Stomach smooth muscle (tissue), 2 donors: ENCODE measurements around the gene DUSP9.

Experiments used
- H3K27ac ChIP-seq: one replicate; pipeline ENCODE4 v1.7.0; 2013; ENCODE audit warnings: mild to moderate bottlenecking, low read length, inconsistent platforms
- H3K27me3 ChIP-seq, 2 donors: one replicate each; pipeline ENCODE4 v1.7.0; 2013; ENCODE audit warnings: low read length in 2 of 2; ENCODE audit not compliant: insufficient read depth in 2 of 2, control insufficient read depth in 1 of 2
- H3K36me3 ChIP-seq, 2 donors: one replicate each; pipeline ENCODE4 v1.7.0; 2013; ENCODE audit warnings: low read length in 2 of 2; ENCODE audit not compliant: control insufficient read depth in 2 of 2, insufficient read depth in 2 of 2
- H3K4me1 ChIP-seq: one replicate; pipeline ENCODE4 v1.7.0; 2013; ENCODE audit warnings: low read length; ENCODE audit not compliant: control insufficient read depth, insufficient read depth
- H3K4me3 ChIP-seq, 2 donors: one replicate each; pipeline ENCODE4 v1.7.0; 2013; ENCODE audit warnings: low read length in 2 of 2
- H3K9ac ChIP-seq, 2 donors: one replicate each; pipeline ENCODE4 v1.7.0; 2013; ENCODE audit warnings: low read length in 2 of 2, mild to moderate bottlenecking in 1 of 2
- H3K9me3 ChIP-seq, 2 donors: one replicate each; pipeline ENCODE4 v1.7.0; 2013; ENCODE audit warnings: low read length in 2 of 2; ENCODE audit not compliant: control insufficient read depth in 2 of 2
- donor health status: healthy.
- donor health status: Pancreatic carcinoma.

The DUSP9 gene

DNA sequence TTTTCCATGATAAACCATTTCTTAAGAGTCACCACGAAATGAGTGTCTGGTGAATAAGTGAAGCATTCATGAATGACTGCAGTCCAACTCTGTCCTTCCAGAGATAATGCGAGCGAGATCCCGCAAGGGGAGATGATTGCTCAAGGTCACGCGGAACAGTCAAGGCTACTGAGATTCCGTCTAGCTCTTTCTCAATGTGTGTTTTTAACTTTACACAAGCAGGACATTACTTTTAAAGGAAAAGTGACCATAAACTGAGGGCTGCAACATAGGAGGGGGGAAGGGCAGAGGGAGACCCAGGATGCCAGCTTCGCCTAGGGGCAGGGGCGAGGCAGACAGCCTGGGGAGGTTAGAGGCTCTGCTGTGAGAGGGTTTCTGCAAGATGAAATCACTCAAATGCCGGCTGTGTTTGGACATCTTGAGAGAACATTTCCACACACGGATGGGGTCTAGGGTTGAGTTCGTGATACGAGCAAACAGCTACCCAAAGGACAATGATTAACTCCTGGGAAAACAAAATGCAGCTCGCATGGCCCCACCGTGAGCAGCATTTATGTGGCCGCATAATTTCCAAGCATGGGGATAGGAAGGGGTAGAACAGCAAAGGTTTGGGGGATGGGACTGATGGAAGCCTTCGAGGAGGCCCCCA is 24.2 kb upstream of the DUSP9 start:
- H3K9me3 ChIP-seq: no peaks in the 10 kb centered on the region
- no peak overlapping the region for H3K27ac ChIP-seq
- H3K4me3 ChIP-seq: no peak overlapping the region
- no peaks in the 10 kb centered on the region for H3K36me3 ChIP-seq
- H3K27me3 ChIP-seq: peaks cover 0 to 21% of the 10 kb centered on the region in 2 donors
- no peak overlapping the region for H3K9ac ChIP-seq
- no peaks in the 10 kb centered on the region for H3K4me1 ChIP-seq

DNA sequence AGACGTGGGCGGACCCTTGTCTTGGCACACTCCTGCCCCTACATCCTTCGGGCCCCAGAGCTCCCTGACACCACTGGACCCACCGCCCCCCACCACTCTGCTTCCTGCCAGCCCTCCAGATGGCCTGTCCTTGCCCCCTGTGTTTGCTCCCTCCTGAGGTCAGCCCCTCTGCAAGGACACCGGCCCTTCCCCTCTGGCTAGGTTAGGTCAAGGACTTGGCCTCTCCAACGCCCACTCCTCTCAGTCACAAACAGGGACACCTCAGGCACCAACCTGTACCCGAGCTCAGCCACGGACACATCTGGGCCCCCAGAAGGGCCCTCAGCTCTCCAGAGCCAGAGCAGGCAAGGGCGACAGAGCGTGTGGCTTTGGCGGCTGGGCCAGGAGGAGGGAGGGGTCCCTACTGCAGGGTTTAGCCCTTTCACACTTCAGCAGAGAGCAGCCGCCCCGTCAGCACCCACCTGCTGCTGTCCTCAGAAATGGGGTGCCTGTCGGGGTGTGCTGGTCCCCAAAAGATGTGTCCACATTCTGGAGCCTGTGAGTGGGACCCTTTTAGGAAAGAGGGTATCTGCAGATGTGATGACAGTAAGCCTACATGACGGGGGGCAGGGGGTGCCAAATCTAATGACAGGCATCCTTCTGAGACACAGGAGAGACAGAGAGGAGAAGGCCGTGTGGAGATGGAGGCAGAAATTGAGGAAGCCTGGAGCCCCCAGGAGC is 23.5 kb upstream of the DUSP9 start:
- Histone ChIP-seq H3K36me3 (no peaks in the 10 kb centered on the region), H3K27ac (no peak overlapping the region), H3K27me3 (peaks cover 0 to 24% of the 10 kb centered on the region in 2 donors), H3K4me3 (no peak overlapping the region), H3K9me3 (no peaks in the 10 kb centered on the region), H3K9ac (no peak overlapping the region), H3K4me1 (no peaks in the 10 kb centered on the region)

DNA sequence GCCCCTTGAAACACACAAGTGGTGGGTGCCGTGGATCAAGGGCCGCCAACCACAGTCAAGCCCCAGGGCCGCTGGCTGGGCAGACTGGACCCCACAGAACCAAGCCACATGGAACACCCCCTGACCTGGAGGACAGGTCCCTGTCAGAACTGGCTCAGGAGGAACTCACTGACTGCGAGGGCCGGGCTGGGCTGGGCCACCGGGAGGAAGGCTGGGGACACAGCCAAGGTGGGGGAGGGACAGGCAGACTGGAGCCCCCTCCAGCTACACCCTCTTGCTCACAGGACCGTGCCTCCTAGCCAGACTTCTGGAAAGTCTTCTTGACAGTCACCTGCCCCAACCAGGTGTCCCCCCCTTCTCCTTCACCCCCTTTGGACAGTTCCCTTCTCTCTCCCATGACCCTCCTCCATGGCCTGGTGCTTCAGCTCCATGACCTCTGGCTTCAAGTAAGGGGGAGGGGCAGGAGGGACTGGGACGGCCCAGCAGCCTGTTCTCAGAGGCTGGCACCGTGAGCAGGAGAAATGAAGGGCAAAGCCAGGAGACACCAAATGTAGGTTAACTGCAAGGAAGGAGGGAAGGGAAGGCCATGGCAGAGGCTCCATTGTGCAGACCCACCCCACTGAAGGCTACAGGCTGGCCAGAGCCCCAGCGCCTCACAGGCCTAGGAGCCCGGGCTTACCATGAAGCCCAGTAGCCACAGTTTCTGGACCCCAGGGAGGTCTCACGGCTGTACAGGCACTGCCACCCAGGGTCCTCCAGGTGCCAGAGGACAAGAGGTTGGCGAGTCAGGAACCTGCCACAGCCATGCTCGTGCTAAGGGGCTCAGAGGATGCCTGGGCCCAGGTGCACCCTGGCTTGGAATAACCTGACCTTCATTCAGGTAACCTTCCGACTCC is 22.6 kb upstream of the DUSP9 start:
- Histone ChIP-seq H3K4me3 (no peak overlapping the region), H3K9me3 (no peaks in the 10 kb centered on the region), H3K27ac (no peak overlapping the region), H3K36me3 (no peaks in the 10 kb centered on the region), H3K27me3 (peaks cover 0 to 27% of the 10 kb centered on the region in 2 donors), H3K9ac (no peak overlapping the region), H3K4me1 (no peaks in the 10 kb centered on the region)

DNA sequence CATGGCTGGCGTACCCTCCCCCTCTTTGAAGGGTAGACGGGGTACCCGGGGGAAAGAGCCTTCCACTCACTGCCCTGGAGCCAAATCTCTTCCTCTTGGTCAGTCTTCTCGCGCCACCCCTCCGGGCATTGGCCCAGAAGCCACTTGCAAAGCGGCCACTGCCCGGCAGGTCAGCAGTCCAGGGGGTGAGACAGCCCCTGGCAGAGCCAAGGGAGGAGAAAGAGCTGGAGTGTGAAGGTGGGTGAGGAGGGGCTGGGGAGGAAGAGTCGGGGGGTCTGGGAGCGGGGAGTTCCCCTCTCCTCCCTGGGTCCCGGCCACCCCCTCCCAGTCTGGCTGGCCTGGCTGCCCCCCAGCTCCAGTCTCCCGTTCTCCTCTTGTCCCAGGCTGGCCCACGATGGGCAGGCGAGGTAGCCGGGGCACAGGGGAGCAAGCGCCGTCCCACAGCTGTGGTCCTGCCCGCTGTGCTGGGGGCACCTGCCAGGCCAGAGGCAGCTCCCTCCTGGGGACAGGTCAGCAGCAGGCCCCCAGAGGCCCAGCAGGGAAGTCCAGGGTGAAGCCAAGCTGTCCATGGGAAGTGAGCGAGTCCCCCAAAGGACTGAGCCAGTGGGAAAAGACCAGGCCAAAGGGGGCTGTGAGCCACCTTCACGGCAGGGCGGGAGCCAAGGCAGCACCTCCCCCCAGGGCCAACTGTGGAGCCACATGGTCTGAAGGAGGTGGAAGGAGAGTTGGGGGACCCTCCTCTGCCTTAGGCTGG is 21.6 kb upstream of the DUSP9 start:
- no peaks in the 10 kb centered on the region for H3K36me3 ChIP-seq
- H3K27ac ChIP-seq: no peak overlapping the region
- peaks cover 0 to 27% of the 10 kb centered on the region in 2 donors for H3K27me3 ChIP-seq
- H3K9me3 ChIP-seq: no peaks in the 10 kb centered on the region
- no peak overlapping the region for H3K4me3 ChIP-seq
- no peak overlapping the region for H3K9ac ChIP-seq
- H3K4me1 ChIP-seq: no peaks in the 10 kb centered on the region

DNA sequence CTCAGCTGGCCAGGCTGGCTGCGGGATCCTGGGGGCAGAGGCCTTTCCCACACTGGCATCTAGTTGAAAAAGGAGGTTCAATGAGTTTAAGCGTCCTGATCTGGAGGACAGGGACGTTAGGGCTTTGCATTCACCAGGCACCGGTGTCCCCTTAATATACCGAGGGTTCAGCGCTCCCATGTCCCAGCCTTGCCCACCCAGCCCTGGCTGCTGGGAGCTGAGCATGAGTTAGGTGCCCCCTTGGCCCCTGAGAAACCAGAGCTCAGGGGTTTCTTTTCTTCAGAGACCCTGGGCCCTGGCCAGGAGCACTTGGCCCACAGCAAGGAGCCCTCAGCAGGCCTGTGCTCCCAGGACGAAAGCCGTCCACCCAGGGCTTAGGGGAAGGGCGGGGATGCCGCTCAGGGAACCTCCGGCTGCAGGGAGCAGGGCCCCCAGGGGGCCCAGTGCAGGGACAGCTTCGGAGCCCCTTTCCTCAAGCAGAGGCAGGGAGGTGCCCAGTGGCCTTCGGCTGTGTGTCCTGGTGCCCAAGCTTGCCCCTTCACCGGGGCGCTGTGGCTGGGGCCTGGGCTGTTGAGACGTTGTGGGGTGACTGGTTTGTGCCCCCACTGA is 20.9 kb upstream of the DUSP9 start:
- Histone ChIP-seq H3K4me3 (no peak overlapping the region), H3K27ac (no peak overlapping the region), H3K9ac (no peak overlapping the region), H3K27me3 (peaks cover 0 to 27% of the 10 kb centered on the region in 2 donors), H3K4me1 (no peaks in the 10 kb centered on the region), H3K9me3 (no peaks in the 10 kb centered on the region), H3K36me3 (no peaks in the 10 kb centered on the region)

DNA sequence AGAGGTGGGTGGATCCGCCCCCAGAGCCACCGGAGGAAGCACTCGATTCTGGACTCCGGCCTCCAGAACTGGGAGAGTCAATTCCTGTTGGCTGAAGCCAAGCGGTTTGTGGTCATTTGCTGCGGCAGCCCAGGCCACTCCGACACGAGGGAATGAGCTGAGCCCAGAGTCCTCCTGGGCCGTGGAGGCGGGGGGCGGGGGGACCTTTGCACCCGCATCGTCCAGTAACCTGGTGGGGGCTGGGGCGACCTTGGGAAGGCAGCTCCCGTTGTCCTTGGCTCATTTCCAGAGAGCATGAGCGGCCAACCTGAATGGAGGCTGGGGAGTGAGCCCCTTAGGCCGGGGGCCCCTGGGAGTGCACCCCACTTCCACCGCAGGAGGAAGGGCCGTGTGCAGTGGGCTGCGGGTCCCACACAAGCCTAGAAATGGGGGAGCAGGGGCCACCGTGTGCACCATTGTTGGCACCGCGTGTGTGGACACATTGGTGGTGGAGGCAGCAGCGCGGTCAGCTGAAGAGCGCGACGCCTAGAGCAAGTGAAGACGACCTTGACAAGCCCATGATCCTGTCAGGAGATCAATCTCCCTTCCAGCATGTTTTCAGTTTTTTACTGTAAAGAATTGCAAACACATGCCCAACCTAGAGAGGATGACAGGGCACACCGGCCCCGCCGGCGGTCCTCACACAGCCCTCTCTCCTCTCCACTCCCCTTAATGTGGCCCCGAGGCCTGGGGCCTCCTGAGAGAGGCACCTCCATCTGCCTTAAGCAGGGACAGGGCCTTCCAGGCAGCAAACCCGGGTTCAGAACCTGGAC is 19.9 kb upstream of the DUSP9 start:
- Histone ChIP-seq H3K9me3 (peaks cover 0 to 2% of the 10 kb centered on the region in 2 donors), H3K4me3 (no peak overlapping the region), H3K4me1 (no peaks in the 10 kb centered on the region), H3K27me3 (peaks cover 0 to 24% of the 10 kb centered on the region in 2 donors), H3K9ac (no peak overlapping the region), H3K36me3 (no peaks in the 10 kb centered on the region), H3K27ac (no peak overlapping the region)

DNA sequence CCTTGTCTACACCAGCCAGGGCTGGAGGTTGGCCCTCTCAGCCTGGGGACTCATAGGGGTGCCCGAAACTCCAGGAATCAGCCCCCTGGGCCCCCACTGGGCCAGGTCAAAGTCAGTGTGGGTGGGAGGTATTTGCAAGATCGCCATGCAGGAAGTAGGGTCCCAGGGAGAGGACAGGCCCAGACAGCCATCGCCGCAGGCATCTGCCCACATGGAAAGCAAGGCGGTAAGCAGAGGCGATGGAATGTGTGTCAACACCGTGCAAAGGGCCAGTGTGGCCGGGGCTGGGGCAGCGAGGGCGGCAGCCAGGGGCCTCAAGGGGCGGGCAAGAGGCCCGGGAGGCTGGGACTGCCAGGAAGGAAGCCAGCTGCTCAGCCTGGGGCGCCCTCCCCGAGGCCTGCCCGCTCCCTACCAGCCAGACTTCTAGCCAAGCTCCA is 19.3 kb upstream of the DUSP9 start:
- Histone ChIP-seq H3K36me3 (no peaks in the 10 kb centered on the region), H3K27ac (no peak overlapping the region), H3K9ac (no peak overlapping the region), H3K9me3 (peaks cover 0 to 2% of the 10 kb centered on the region in 2 donors), H3K27me3 (peaks cover 0 to 26% of the 10 kb centered on the region in 2 donors), H3K4me1 (no peaks in the 10 kb centered on the region), H3K4me3 (no peak overlapping the region)

DNA sequence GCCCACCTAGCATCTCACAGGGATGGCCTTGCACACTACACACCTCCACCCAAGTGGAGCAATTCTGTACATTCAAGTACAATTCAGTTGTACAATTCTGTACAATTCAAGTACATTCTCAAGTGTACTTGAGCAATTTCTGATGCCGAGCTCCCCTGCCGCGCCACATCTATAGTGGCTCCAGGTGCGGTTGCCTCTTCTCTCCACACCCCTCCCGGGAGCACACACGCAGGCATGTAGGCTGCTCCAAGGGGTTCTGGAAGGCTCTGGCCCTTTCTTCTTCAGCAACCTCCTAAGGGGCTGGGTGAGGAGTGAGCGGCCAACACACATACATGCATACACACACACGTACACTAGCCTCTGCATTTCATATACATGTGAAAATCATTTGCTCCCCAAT is 18.9 kb upstream of the DUSP9 start:
- no peak overlapping the region for H3K9ac ChIP-seq
- no peaks in the 10 kb centered on the region for H3K36me3 ChIP-seq
- no peak overlapping the region for H3K27ac ChIP-seq
- peaks cover 0 to 26% of the 10 kb centered on the region in 2 donors for H3K27me3 ChIP-seq
- peaks cover 0 to 2% of the 10 kb centered on the region in 2 donors for H3K9me3 ChIP-seq
- H3K4me1 ChIP-seq: no peaks in the 10 kb centered on the region
- no peak overlapping the region for H3K4me3 ChIP-seq

DNA sequence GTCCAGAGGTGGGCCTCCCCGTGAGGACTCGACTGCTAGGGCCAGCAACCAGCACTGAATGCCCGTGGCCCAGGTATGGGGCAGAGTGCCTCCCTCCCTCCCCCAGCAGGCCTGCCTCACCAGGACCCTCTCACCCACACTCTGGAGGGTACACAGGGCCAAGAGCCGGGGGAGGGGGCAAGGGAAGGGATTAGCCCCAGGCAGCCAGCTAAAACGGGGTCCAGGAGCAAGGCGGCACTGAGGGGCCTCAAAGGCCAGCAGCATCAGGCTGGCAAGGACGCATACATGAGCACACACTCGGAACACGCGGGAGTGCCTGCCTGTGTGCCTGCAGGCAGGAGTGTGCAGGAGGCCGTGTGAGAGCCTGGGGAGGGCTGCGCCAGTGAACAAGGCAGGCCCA is 18.3 kb upstream of the DUSP9 start:
- Histone ChIP-seq H3K4me1 (no peaks in the 10 kb centered on the region), H3K27me3 (peaks cover 0 to 23% of the 10 kb centered on the region in 2 donors), H3K9ac (no peak overlapping the region), H3K27ac (no peak overlapping the region), H3K4me3 (no peak overlapping the region), H3K9me3 (peaks cover 0 to 2% of the 10 kb centered on the region in 2 donors), H3K36me3 (no peaks in the 10 kb centered on the region)
